ENCODE measurements around the gene HDGFL3. TPM values are rescaled to one million over a fixed set of nuclear protein-coding genes. Genes with fewer than 3 reads are reported as not detected.
"Not testable (repeated sequence)": the region's sequence is repeated elsewhere in the genome, so short reads cannot be mapped to it uniquely, and the experiment has no call there.

Gene HDGFL3
- total RNA-seq = 42.0 and 66.2 TPM in 2 replicates

GRCh38 chr15:83207660-83208366 lies at the start of gene HDGFL3:
TSS of gene HDGFL3 (minus strand) at chr15:83207823. CDS start at chr15:83207414, 409 bp downstream.
- DNase-seq (ENCODE audit: extremely low read depth, low read depth, low spot score) = no peak

GRCh38 chr15:83250781-83251180 lies 43.2 kb upstream of the HDGFL3 start:
- DNase-seq (ENCODE audit: extremely low read depth, low read depth, low spot score) = no peak

- no peak for DNase-seq (ENCODE audit: extremely low read depth, low read depth, low spot score)
Measured at GRCh38 chr15:83249030-83249343, 41.4 kb upstream of the HDGFL3 start.

- peak; percentile 63 for DNase-seq (ENCODE audit: extremely low read depth, low read depth, low spot score)
Measured at GRCh38 chr15:83248151-83249029, 40.8 kb upstream of the HDGFL3 start.

- no peak for DNase-seq (ENCODE audit: extremely low read depth, low read depth, low spot score)
Measured at GRCh38 chr15:83243634-83244033, 36.0 kb upstream of the HDGFL3 start.

GRCh38 chr15:83230242-83230641 lies 22.6 kb upstream of the HDGFL3 start:
- DNase-seq (ENCODE audit: extremely low read depth, low read depth, low spot score) = no peak

- DNase-seq (ENCODE audit: extremely low read depth, low read depth, low spot score) = no peak
Measured at GRCh38 chr15:83225449-83225848, 17.8 kb upstream of the HDGFL3 start.

GRCh38 chr15:83221781-83222180 lies 14.2 kb upstream of the HDGFL3 start:
- not testable (repeated sequence) for DNase-seq (ENCODE audit: extremely low read depth, low read depth, low spot score)

GRCh38 chr15:83219026-83219425 lies 11.4 kb upstream of the HDGFL3 start:
- DNase-seq (ENCODE audit: extremely low read depth, low read depth, low spot score) = no peak

GRCh38 chr15:83215306-83215705 lies 7.7 kb upstream of the HDGFL3 start:
- no peak for DNase-seq (ENCODE audit: extremely low read depth, low read depth, low spot score)

- DNase-seq (ENCODE audit: extremely low read depth, low read depth, low spot score) = no peak
Measured at GRCh38 chr15:83210619-83211018, 3.0 kb upstream of the HDGFL3 start.

GRCh38 chr15:83209333-83209732 lies 1.7 kb upstream of the HDGFL3 start:
- no peak for DNase-seq (ENCODE audit: extremely low read depth, low read depth, low spot score)

- no peak for DNase-seq (ENCODE audit: extremely low read depth, low read depth, low spot score)
Measured at GRCh38 chr15:83208367-83208661, 691 bp upstream of the HDGFL3 start.

- DNase-seq (ENCODE audit: extremely low read depth, low read depth, low spot score) = no peak
Measured at GRCh38 chr15:83207009-83207659, 489 bp downstream of the HDGFL3 start.

GRCh38 chr15:83206526-83207008 lies 1.1 kb downstream of the HDGFL3 start:
- no peak for DNase-seq (ENCODE audit: extremely low read depth, low read depth, low spot score)

GRCh38 chr15:83205725-83206324 lies 1.8 kb downstream of the HDGFL3 start:
- peak; percentile 37 for DNase-seq (ENCODE audit: extremely low read depth, low read depth, low spot score)

- no peak for DNase-seq (ENCODE audit: extremely low read depth, low read depth, low spot score)
Measured at GRCh38 chr15:83204697-83205096, 2.9 kb downstream of the HDGFL3 start.

GRCh38 chr15:83203543-83203942 lies 4.1 kb downstream of the HDGFL3 start:
- no peak for DNase-seq (ENCODE audit: extremely low read depth, low read depth, low spot score)

GRCh38 chr15:83200589-83200988 lies 7.0 kb downstream of the HDGFL3 start:
- DNase-seq (ENCODE audit: extremely low read depth, low read depth, low spot score) = no peak

GRCh38 chr15:83200162-83200561 lies 7.5 kb downstream of the HDGFL3 start:
- no peak for DNase-seq (ENCODE audit: extremely low read depth, low read depth, low spot score)

GRCh38 chr15:83199288-83199687 lies 8.3 kb downstream of the HDGFL3 start:
- DNase-seq (ENCODE audit: extremely low read depth, low read depth, low spot score) = no peak

Data from glomerular endothelial cell (primary cell).